ENCODE results near the gene CMC2.

- TF ChIP-seq CTCF (IDR thresholded peaks at IDR 0.05; ENCODE audit: poor library complexity, severe bottlenecking) (no peak), POLR2AphosphoS5 (IDR thresholded peaks at IDR 0.05) (peak; percentile 93), MXI1 (conservative IDR thresholded peaks at IDR 0.05; ENCODE audit: poor library complexity, severe bottlenecking) (peak; percentile 99), RAD21 (conservative IDR thresholded peaks at IDR 0.05) (no peak), EZH2 (IDR thresholded peaks at IDR 0.05; ENCODE audit: borderline replicate concordance, insufficient read depth, low read length, poor library complexity, severe bottlenecking) (no peak), REST (IDR thresholded peaks at IDR 0.05; ENCODE audit: borderline replicate concordance) (no peak)
Measured at GRCh38 chr16:81006813-81007695, at the start of gene CMC2, which contains the start of gene CENPN.
